22Rv1 (cell line): ENCODE data around the gene BTBD17.

Source experiments
- CTCF ChIP-seq: fragments of 450-650 bp; IDR thresholded peaks from 2 replicates; pipeline ENCODE4 v1.5.1; 2017; ENCODE audit warnings: mild to moderate bottlenecking
- ZFX ChIP-seq: fragments of 450-650 bp; IDR thresholded peaks from 2 replicates; pipeline ENCODE4 v1.6.1; 2017; ENCODE audit warnings: antibody characterized with exemption, borderline replicate concordance

GRCh38 chr17:74317071-74317470 lies 44.6 kb downstream of the BTBD17 start:
- TF ChIP-seq CTCF (no peak), ZFX (no peak)
